Parietal lobe (tissue), 1 donor: ENCODE results near the gene ORM1. TPM values are rescaled to one million over a fixed set of nuclear protein-coding genes. Genes with fewer than 3 reads are reported as not detected.

Experiments used
- total RNA-seq: library from RNA; depleted of rRNA; stranded (reverse); fragments of >200 nt; gene quantifications from one replicate; pipeline ENCODE4 v1.2.3, GENCODE V29; 2014

The ORM1 gene
- not detected for total RNA-seq

GRCh38 chr9:114322831-114323531 lies at the start of gene ORM1:
TSS of gene ORM1 (plus strand) at chr9:114323098. CDS start at chr9:114323134, 36 bp downstream.

GRCh38 chr9:114329625-114330022 lies 6.7 kb downstream of the ORM1 start, which contains the start of gene ORM2:
TSS of gene ORM2 (plus strand) at chr9:114329869. CDS start at chr9:114329905, 36 bp downstream.

Other genes with a start within 250 kb of the ORM1 start
- not detected for gene AMBP, start 244.8 kb upstream of the ORM1 start, total RNA-seq
- 1.3 TPM for gene KIF12, start 223.8 kb upstream of the ORM1 start, total RNA-seq
- gene COL27A1, start 167.6 kb upstream of the ORM1 start, total RNA-seq: 2.5 TPM
- not detected for gene ORM2, start 6.8 kb downstream of the ORM1 start, total RNA-seq
- gene AKNA, start 64.9 kb downstream of the ORM1 start, total RNA-seq: 16.3 TPM
- gene WHRN, start 182.4 kb downstream of the ORM1 start, total RNA-seq: 1.9 TPM